Measurements from ENCODE around the gene RNF225.
"Not testable (repeated sequence)": the region's sequence is repeated elsewhere in the genome, so short reads cannot be mapped to it uniquely, and the experiment has no call there.

The RNF225 gene

DNA sequence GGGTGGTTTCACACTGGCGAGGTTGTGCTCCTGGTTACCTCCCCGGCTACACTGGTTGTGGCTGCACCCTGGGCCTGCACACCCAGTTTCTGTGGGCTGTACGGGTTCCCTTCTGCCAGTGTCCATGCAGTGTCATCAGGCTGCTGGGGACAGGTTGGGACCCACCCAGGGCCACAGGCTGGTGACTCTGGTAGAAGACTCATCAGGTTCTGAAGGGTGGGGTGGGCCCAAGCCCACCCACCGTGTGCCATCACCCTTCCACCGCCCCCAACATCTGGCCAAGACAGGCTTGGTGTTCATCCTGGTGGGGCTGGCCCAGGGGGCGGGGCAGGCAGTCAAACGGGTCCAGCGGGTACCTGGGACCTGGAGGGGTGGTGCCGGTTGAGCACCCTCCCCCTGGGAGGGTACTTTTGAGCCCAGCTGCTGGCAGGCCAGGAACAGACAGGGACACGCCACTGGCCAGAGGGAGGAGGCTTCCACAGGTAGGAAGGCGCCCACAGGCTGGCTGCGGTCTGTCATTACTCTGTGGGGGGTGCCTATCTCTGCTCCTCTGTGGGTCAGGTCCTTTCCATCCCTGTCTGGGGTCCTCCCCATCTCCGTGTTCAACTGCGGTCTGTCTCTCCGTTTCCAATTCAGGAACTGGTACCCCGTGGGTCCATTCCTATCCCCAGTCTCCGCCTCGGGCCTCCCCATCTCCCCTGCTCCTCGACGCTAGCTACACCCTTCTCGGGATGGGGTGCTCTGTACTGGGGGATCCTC is at the start of gene RNF225:
Gene RNF225 (plus strand): TSS at position 437 of the 759 bp plus-strand sequence. CDS start 434 bp downstream, outside the sequence.
- DNase-seq (ENCODE audit: low spot score) = peak; percentile 76

- peak; percentile 99 for DNase-seq (ENCODE audit: low spot score)
Measured at GRCh38 chr19:58346961-58347929, 48.2 kb upstream of the RNF225 start.

DNA sequence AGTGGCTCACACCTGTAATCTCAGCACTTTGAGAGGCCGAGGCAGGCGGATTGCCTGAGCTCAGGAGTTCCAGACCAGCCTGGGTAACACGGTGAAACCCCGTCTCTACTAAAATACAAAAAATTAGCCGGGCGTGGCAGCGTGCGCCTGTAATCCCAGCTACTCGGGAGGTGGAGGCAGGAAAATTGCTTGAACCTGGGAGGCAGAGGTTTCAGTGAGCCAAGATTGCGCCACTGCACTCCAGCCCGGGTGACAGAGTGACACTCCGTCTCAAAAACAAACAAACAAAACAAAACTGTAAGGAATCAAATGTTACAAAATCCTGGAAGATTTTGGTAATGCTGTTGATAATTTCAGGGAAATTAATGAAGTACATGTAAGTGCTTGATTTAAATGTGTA is 47.4 kb upstream of the RNF225 start:
- DNase-seq (ENCODE audit: low spot score) = not testable (repeated sequence)

DNA sequence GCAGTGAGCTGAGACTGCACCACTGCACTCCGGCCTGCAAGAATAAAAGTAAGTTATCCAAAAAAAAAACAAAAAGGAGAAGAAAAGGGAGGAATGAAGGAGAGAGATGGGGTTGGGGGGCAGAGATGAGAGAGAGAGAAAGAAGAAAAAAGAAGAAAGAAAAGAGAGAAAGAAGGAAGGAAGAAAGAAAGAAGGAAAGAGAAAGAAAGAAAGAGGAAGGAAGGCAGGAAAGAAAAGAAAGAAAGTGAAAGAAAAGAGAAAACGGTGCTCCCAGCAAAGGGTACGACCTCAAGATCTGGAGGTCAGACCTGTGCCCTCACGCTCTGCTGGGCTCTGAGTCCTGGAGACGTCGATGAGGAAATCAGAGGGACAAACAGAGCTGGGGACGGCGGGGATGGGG is 45.9 kb upstream of the RNF225 start:
- no peak for DNase-seq (ENCODE audit: low spot score)

DNA sequence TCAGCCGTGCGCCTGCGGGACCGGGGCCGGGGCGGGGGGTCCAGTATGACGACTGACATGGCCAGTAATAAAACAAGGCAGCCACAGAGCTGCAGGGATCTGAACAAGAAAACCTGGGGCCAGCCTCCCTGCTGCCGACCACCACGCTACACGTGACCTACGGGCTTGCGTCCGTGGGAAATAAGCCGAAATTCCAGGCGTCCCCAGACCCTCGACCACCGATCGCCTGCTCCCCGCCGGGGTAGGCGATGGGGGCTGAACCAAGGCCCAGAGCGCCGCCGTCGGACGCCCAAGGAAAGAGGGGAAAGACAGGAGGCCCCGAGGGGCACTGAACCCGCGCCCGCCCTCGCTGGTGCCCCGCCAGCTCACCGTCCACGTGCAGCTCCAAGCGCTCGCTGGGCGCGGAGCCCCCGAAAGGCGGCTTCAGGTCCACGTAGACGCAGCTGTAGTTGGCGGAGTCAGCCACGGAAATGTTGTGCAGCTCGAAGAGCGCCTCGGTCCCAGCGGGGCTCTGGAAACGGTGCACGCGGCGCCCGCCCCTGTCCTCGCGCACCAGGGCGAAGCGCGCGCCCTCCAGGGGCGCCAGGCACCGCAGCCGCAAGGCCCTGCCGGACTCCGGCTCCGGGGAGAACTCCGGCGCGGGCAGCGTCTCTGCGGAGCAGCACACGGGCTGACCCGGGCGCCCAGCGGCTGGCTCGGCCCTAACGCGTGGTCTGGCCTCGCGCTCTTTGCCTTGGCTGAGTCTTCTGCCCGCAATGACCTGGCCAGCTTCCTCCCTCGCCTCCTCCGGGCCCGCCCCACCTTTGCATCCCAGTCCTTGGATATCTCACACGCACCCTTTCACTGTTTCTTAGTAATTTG is 45.2 kb upstream of the RNF225 start:
- no peak for DNase-seq (ENCODE audit: low spot score)

DNA sequence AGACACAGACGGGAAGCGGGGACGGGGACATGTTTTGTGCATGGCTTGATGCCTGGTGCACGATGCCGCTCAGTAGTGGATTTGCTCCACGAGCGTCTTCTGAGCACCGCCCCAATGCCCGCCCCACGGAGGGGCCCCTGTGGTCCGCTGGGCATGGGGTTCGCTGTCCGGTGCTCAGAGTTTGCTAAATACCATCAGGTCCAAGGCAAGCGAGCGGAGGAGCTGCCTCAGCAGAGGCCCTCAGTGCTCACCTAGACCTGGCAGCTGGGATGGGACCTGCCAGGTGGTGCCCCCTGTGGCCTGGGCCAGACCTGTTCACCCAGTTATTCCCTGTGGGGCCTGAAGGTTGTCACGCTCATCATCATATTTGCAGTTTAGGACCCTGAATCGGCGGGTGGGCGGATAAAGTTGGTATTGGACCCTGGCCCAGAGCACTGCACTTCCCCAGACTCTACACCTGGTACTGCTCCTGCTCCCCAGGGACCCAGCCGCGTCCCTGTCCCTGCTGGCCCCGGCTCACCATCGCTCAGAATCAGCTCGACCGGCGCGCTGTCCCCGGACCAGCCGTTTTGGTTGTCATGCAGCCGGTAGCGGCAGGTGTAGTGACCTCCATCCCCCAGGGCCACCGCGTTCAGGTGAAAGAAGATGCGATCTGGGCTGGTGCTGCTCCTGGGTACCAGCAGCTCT is 44.4 kb upstream of the RNF225 start:
- no peak for DNase-seq (ENCODE audit: low spot score)

GRCh38 chr19:58351558-58351878 is 43.9 kb upstream of the RNF225 start:
- DNase-seq (ENCODE audit: low spot score) = no peak

DNA sequence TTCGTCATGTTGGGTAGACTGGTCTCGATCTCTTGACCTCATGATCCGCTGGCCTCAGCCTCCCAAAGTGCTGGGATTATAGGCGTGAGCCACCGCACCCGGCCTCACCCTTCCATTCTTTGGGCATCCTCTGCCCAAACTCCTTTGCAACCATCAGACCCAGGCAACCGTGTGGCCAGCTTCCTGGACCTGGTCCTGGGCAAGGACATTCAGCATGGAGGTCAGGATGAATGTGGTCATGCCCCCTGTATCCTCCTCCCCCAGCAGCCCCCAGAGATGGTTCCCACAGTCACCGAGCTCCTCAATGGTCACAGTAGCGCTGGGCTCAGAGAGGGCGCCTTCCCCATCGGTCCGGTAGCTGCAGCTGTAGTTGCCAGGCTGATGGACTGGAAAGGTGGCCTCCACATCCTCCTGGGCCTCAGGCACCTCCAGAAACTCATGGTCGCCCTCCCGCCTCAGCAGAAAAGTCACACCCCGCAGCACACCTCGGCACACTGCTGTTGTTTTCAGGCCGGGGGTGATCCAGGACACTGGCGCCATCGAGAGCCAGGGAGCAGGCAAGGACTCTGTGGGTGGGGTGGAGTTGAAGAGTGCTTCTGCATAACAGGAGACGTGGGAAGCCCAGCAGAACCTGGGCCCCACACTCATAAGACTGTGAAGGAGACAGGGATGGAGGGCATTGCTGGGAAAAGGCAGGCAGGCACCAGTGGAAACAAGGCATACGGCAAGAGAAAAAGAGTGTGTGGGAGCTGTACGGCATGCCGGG is 43.3 kb upstream of the RNF225 start:
- DNase-seq (ENCODE audit: low spot score) = no peak

DNA sequence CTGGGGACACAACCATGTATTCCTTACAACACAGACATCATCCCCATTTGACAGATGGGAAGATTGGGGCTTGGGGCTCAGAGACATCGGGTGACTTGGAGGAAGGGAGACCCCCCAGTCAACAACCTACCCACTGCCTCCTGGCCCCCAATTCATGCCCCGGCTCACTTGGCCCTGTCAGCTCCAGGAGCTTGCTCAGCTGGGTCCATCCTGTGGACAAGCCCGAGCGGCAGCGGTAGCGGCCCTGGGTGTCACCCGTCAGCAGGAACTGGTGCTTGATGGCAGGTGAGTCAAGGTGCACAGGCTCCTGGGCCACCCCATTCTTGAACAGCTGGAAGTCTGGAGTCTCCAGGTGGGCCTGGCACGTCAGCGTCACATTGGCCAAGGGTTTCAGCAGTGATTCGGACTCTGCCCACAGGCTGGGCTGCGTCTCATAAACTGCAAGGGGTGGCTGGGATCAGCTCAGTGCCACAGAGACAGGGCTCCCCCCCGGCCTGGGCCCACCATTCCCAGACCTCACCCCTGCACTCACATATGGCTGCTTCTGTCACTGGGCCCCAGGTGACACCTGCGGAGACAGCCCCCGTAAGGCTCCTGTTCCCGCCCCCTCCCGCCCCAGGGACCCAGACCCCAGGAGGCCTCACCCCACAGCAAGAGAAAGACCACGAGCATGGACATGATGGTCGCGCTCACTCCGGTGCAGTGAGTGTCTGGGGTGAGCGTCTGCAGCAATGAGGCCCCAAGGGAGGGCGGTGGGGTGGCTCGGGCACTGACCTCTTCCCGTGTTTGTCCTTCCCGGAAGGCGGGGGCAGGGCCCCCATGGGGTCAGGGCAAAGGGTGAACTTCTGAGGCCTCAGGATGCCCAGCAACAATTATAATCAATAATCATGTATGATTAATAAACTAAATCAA is 42.4 kb upstream of the RNF225 start, which contains the start of gene A1BG:
Gene A1BG (minus strand): TSS at position 733 of the 912 bp plus-strand sequence. CDS start 55 bp downstream, at position 678.
- no peak for DNase-seq (ENCODE audit: low spot score)

- no peak for DNase-seq (ENCODE audit: low spot score)
Measured at GRCh38 chr19:58353717-58354477, 41.6 kb upstream of the RNF225 start.

GRCh38 chr19:58354478-58355030 is 40.9 kb upstream of the RNF225 start:
- DNase-seq (ENCODE audit: low spot score) = no peak

DNA sequence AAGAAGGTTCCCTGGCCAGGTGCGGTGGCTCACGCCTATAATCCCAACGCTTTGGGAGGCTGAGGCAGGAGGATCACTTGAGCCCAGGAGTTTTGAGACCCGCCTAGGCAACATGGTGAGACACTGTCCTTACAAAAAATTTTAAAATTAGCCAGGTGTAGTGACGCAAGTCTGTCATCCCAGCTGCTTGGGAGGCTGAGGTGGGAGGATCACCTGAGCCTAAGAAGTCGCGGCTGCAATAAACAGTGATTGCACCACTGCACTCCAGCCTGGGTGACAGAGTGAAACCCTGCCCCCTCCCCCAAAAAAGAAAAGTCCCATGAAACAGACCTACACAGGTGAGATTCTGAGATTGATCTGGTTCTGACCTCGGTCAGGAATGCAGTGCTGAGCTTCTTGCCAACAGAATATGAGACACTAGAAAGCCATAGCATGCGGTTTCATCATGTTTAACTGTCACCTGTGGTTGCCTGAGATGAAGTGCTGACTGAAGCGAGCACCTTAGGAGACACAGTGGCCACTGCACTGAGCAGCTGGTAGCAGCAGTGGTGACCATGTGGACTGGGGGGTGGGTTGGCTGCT is 40.1 kb upstream of the RNF225 start:
- no peak for DNase-seq (ENCODE audit: low spot score)

DNA sequence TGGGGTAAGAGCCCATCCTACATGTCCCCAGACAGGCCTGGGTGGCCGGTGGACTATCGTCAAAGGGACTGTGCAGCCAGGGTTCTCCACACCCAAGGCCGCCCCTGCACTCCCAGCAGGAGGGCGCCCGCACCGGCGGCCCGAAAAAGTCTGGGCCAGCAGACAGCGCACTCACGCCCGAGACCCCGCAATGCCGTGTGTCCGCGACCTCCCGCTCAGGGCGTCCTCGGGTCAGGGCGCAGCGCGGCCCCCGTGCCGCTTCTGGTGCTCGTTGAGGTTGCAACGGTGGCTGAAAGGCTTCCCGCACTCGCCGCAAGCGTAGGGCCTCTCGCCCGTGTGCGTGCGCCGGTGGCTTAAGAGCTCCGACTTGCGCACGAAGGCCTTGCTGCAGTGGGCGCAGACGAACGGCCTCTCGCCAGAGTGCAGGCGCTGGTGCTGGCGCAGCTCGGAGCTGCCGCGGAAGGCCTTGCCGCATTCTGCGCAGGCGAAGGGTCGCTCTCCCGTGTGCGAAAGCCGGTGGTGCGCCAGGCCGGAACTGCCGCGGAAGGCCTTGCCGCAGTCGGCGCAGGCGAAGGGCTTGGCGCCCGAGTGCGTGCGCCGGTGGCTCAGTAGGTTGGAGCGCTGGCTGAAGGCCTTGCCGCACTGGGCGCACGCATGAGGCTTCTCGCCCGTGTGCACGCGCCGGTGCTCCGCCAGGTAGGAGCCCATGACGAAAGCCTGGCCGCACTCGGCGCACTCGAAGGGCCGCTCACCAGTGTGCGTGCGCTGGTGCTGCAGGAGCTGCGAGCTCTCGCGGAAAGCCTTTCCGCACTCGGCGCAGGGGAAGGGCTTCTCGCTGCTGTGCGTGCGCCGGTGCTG is 39.3 kb upstream of the RNF225 start:
- no peak for DNase-seq (ENCODE audit: low spot score)

- no peak for DNase-seq (ENCODE audit: low spot score)
Measured at GRCh38 chr19:58356766-58357480, 38.5 kb upstream of the RNF225 start.

DNA sequence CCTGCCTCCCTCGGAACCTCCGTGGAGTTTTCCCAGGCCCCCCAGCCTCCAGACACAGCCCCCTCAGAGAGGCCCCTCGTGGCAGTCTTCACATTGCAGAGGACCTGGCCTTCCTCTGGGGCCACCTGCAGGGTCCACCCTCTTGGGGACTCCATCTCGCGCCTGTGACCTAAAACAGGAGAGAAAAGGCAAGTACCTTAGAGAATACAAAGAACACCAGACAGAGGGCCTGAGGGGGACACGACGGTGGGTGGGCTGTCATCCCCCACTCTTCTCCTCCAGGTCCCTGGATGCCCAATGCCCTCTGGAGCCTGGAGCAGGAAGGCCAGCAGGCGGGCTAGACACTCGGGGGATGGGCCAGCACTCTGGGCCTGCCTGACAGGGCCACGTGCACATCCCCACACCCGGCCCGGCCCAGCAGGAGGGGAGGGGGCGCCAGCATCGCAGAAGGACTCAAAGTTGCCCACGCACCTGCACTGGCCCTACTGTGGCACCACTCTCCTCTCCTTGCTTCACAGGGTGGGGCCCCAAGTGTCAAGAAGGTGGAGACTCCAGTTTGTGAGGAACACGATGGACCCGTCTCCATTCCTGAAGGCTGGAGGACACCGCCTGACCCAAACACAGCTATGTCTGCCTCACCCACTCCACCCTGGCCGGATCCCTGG is 37.8 kb upstream of the RNF225 start:
- peak; percentile 57 for DNase-seq (ENCODE audit: low spot score)

- DNase-seq (ENCODE audit: low spot score) = peak; percentile 68
Measured at GRCh38 chr19:58361900-58362271, 33.6 kb upstream of the RNF225 start.

Data from iPS-NIHi11 (cell line).